GM19193 (cell line): ENCODE data around the gene EHMT1.

Experiments used
- POLR2A ChIP-seq: IDR thresholded peaks from 4 replicates; pipeline ENCODE4 v1.6.1; 2011; ENCODE audit not compliant: insufficient read depth, insufficient read length; ENCODE audit errors: extremely low read depth

Gene EHMT1

DNA sequence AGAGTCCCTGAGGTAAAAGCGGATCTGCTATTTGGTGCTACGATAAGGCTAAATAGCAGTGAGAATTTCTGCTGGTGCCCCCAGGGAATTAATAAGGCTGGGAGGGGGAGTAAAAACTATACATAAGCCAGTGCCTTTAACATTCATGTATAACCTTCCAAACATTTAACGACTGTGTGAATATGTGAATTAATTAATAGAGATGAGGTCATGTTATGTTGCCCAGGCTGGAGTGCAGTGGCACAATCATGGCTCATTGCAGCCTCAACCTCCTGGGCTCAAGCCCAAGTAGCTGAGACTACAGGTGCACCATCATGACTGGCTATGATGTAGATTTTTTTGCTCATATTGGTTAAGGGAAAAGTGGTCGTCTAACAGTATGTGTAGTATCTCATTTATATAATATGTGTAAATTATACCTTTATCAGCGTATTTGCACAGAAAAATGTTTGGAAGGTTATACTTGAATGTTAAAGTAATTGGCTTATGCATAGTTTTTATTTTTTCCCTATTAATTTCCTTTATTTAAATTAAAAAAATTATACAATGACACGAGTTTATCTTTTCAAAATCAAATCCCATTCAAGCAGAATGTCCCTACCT, 64.6 kb downstream of the EHMT1 start:
- TF ChIP-seq POLR2A = no peak

DNA sequence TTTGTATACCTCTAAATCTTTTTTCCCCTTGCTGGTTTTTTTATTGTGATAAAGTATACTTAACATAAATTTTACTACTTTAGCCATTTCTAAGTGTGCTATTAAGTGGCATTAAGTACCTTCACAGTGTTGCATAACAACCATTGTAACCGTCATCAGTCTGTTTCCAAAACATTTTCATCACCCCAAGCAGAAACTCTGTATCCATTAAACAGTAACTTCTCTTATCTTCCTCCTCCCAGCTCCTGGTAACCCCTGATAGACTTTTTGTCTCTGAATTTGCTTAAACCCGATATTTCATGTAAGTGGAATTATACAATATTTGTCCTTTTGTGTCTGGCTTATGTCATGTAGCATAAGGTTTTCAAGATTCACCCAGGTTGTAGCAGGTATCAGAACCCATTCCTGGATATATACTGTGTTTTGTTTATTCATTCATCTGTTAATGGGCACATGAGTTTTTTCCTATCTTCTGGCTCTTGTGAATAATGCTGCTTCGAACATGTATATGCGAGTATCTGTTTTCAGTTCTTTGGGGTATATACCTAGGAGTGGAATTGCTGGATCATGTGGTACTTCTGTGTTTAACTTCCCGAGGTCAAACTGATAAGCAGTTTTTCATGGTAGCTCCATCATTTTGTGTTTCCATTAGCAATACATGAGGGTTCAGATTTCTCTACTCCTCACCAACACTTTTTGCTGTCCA, 66.4 kb downstream of the EHMT1 start:
- no peak for TF ChIP-seq POLR2A

DNA sequence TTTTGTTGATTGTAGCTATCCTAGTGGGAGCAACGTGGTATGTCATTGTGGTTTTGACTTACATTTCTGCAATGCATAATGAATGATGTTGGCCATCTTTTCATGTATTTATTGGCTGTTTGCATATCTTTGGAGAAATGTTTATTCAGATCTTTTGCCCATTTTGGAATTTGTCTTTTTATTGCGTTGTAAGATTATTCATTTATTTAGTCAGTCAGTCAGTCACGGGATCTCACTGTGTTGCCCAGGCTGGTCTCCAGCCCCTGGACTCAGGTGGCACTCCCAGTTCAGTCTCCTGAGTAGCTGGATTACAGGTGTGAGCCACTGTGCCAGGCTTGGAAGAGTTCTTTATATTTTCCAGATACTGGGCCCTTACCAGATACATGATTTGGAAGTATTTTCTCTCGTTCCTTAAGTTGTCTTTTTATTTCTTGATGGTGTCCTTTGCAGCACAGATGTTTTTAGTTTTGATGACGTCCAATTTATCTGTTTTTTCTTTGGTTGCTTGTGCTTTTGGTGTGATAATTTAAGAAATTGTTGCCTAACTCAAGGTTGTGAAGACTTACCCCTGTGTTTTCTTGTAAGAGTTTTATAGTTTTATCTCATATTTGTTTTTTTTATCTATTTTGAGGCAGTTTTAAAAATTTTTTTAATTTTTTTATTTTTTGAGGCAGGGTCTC, 67.1 kb downstream of the EHMT1 start:
- no peak for TF ChIP-seq POLR2A

DNA sequence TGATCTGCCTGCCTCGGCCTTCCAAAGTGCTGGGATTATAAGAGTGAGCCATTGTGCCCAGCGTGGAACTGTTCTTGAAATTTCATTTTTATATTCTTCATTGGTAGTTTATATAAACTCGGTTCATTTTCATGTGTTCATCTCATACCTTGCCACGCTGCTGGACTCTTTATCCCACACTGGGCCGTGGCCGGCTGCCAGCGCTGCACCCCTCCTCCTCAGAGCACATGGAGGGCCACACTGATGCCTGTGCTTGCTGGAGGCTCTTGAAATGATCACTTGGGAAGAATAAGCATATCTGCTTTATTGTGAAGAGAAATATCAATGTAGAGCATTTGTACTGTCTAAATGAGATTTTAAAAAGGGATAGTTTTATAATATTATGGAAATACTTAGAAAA, 69.5 kb downstream of the EHMT1 start:
- no peak for TF ChIP-seq POLR2A

DNA sequence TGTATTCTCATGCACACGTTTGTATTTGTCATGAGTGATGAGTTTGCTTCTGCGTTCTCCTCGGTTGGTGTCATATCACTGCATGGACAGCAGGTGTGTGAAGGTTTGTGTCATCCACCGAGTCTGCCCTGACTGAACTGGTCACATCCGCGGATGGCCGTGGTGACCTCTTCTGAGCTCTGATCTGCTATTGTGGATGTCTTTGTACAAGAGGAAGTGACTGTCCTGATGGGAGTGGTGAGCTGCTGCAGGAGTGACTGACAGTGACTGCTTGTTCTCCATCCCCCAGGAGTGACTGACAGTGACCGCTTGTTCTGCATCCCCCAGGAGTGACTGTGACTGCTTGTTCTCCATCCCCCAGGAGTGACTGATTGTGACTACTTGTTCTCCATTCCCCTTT, 69.9 kb downstream of the EHMT1 start:
- no peak for TF ChIP-seq POLR2A

DNA sequence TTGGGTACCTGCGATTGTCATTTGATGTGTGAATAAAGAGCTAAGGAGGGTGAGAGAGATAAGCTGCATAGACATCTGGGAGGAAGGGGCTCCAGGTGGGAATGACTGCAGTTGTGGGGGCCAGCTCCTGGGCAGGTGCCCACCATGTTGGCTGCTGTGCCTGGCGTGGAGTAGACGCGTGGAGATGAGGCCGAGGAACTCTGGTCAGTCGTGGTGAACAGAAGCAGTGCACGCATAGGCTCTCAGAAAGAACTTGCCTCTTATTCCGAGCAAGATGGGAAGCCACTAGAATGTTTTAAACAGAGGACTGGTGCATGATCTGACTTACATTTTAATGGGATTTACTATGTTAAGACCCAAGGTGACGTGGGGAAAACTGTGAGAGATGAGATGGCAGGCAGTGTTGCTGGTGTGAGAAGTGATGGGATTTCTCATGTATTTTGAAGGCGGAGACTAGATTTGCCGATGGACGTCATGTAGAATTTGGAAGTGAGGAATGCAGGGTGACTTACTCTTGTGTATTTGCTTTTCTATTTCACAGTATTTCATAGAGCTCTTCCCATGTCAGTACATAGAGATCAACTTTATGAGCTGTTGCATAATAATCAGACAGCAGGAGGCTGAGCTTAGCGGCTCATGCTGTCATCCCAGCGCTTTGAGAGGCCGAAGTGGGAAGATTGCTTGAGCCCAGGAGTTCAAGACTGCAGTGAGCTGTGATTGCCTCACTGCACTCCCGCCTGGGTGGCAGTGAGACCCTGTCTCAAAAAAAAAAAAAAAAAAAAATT, 71.1 kb downstream of the EHMT1 start:
- TF ChIP-seq POLR2A = no peak

DNA sequence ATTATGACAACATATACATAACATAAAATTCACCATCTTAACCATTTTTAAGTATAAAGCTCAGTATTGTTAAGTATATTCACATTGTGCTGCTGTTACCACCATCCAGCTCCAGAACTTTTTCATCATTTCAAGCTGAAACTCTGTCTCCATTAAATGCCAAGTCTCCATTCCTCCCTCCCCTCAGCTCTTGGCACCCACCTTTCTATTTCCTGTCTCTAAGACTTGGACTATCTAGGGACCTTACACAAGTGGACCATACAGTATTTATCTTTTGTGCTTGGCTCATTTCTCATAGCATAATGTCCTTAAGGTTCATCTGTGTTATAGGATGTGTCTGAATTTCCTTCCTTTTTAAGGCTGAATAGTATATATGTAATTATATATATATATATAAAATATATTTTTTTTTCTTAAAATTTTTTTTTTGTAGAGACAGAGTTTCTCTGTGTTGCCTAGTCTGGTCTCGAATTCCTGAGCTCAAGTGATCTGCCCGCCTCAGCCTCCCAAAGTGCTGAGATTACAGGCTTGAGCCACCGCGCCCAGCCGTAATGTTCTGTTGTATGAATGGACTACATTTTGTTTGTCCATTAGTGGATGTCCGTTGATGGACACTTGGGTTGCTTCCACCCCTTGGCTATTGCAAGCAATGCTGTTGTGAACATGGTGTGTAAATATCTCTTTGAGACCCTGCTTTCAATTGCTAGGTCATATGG, 72.3 kb downstream of the EHMT1 start:
- TF ChIP-seq POLR2A = no peak

DNA sequence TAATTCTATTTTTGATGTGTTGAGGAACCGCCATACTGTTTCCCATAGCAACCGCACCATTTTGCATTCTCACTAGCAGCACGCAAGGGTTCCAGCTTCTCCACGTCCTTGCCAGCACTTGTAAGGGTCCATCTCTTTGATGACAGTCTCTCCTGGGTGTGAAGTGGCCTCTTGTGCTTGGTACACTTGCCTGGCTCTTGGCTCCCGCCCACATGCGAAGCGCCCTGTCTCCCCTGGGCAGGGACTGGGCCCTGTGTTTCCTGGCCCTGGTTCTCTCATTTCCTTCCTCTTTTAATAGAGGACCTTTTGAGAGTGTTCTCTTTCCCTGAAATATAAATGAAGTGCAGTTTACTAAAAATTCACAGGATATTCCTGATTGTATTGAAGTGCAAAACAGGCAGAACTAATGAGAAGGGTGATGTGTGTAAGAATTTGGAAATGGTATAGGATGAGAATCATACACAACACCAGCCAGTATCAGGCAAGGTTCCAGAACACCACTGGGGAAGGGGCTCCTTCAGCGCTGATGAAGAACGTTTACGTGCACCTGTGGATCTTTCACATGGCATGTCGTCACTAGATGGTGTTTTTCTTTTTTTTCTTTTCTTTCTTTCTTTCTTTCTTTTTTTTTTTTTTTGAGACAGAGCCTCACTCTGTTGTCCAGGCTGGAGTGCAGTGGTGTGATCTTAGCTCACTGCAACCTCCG, 73.0 kb downstream of the EHMT1 start:
- no peak for TF ChIP-seq POLR2A

DNA sequence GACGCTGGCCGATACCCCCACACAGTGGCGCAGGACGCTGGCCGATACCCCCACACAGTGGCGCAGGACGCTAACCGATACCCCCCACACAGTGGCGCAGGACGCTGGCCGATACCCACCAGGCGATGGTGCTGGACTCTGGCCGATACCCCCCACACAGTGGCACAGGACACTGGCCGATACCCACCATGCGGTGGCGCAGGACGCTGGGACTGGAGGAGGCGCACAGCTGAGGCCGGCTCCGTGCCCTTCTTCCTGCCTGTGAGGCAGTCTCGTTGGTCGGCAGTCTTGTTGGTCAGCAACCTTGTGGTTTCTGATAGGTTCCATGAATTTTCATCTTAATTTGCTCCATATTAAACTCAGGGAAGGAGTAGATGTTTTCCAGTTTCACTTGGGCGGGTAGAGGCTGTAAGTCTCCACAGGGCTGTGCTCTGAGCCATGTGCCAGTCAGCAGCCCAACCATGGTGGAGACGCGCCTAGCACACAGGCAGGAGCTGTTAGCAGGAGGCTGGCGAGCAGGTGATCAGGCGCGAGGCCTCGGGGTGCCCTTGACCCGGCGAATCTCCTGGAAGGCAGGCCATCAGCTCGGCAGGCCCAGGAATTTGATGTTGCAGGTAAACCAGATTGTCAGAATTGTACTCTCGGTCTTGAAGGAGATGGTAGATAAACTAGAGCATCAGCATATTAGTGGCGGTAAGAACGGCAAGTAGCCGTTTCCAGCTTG, 75.6 kb downstream of the EHMT1 start:
- no peak for TF ChIP-seq POLR2A

DNA sequence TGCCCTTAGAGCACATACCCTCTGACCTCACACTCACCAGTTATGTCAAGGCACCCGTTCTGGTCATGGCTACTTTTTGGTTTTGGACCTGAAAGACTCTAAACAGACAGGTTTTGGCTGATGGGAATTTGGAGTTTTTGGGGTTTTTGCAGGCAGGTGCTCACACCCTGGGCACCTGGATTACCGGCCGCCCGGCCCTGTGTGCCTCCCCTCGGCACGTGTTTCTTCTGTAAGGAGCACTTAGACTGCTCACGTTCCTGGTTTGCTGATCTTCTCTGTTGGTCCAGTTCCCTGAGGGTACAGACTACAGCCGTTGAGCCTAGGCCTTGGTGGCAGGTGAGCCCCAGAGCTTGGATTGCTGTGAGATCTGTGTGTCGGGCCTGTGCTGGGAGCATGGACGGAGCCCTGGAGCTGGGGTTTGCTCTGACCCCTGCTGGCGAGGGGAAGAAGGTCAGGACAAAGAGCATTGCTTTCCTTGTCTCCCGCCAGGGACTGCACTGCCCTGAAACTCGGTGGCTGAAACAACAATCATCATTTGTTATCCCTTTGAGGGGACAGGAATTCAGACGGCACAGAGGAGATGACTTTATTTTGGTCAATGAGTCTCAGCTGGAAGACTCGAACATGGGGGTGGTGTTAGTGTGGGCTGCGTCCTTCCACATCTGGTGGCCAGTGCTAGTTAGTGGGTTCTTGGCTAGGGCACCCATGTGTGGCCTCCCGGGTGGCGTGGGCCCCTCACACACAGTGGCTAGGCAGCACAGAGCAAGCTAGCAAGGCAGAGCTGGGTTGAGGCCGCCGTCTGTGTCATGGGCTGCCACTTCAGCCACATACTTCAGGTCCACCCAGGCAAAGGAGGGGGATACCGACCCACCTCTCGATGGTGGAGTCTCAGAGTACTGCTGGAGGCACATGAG, 76.4 kb downstream of the EHMT1 start:
- no peak for TF ChIP-seq POLR2A

DNA sequence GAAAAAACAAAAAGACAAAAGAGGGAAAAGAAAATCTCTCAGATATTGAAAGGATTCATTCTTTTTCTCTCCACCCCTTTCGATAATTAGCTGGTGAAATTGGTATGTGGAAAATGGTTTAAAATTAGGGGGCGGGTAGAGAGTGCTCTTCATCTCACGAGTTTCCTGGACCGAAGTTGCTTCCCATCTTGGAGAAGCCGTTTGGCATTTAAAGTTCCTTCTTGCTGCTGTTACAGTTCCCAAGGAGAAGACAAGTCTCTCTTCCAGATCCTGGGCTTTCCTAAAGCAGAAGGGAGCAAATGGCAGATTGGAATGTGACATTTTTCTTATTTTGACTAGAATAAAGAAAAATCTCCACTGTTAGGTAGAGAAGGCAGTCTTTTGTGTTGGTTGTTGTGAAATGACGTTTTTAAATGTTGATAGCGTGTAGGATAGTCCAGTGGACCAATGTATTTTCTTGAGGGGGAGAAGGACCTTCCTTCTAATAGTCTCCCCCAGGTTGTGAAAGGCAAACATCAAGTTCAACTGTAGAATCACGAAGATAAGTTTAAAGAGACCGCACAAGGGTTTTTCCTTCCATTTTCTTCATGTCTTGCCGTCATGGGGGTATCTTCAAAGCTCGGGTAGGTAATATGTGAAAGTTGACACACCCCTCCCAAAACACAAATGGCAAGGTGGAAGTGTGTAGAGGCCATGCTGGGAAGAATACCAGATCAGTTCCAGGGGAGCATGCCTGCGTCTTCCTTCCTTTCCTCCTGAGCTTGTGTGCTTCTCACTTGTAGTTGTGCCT, 77.5 kb downstream of the EHMT1 start:
- no peak for TF ChIP-seq POLR2A

DNA sequence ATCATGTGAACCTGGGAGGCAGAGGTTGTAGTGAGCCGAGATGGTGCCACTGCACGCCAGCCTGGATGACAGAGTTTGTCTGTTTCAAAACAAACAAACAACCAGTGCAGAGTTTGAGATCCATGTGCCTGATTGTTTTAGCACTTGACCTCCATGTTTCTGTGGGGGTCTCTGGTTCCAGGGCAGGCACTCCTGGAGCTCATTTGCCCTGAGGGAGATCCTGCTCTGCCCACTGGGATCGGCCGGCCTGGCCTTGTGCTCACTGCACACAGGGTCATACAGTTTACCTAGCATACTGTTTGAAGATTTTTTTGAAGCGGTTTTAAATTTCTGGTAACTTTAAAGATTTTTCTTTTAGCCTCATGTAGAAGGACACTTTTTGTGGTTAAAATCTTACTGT, 78.4 kb downstream of the EHMT1 start:
- TF ChIP-seq POLR2A = no peak
